Measurements from ENCODE around the gene SCRT2.

DNA sequence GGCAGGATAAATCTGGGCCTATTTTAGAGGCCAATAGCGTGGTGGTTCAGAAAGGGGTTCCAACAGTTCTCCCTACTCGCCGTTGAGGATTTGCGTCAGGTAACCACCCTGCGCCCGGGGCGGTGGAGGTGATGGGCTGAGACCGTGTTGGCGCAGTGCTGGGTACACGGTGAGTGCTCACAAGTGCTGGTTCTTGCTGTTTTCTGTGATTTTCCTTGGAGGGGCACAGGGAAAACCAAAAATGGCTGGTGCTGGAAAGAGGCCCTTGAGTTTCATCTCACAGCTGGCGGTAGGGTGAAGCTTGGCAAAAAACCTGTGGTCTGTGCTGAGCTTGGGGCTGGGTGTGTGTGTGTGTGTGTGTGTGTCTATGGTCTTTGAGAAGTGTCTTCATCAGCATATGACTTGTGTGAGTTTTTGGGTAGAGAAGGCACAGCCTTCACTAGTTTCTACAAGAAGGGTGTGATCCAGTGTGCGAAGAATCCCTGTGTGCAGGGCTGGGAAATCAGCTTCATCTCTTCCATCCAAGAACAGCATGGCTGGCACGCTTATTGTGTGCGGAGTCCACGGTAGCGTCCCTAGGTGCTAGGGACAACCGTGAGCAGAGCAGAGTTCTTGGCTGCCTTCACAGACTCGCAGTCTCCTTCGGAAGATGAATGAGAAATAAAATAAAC lies 35.3 kb upstream of the SCRT2 start:
- TF ChIP-seq POLR2A (IDR thresholded peaks at IDR 0.05), result no peak
- no peak for TF ChIP-seq CTCF (IDR thresholded peaks at IDR 0.05)
- no peak for TF ChIP-seq EP300 (IDR thresholded peaks at IDR 0.05)
- TF ChIP-seq POLR2AphosphoS5 (IDR thresholded peaks at IDR 0.05), result no peak

Data from sigmoid colon (tissue), 4 donors.